ENCODE data around the gene CCNF.
A peak's percentile ranks its signal among the peaks of the same experiment; 100 is the strongest.

Gene CCNF

GRCh38 chr16:2482249-2482648 lies 53.0 kb downstream of the CCNF start (continued):
- TF ChIP-seq HIC1 (tag by site-specific recombination; IDR thresholded peaks at IDR 0.05) (no peak), FEZF1 (tag by site-specific recombination; IDR thresholded peaks at IDR 0.05) (no peak), ZNF600 (tag by site-specific recombination; IDR thresholded peaks at IDR 0.05) (no peak), ZIC2 (tag by site-specific recombination; IDR thresholded peaks at IDR 0.05) (no peak), ZFP3 (tag by site-specific recombination; IDR thresholded peaks at IDR 0.05; ENCODE audit: low read depth) (no peak)

GRCh38 chr16:2482708-2483534 lies 53.7 kb downstream of the CCNF start:
- Histone ChIP-seq H3K36me3 (ENCODE audit: control insufficient read depth in 2 of 2, insufficient read depth in 1 of 2, low read length in 2 of 2) (peaks cover 0 to 4% of the 10 kb centered on the region in 2 experiments; a peak in 1 of 3 replicates), H3K27ac (ENCODE audit: extremely low read depth, low read depth, low read length) (no peak overlapping the region), H3K4me1 (ENCODE audit: control insufficient read depth, insufficient read depth, low read length) (no peaks in the 10 kb centered on the region; the same call in 1 of the 2 replicates), H3K4me3 (ENCODE audit: low read depth, low read length) (no peak overlapping the region), H3K9me3 (ENCODE audit: control insufficient read depth, insufficient read depth, low read depth, low read length) (no peaks in the 10 kb centered on the region)
- no peak for TF ChIP-seq HOXA7 (CRISPR knock-in tag; IDR thresholded peaks at IDR 0.05; ENCODE audit: borderline replicate concordance)
- no peak for TF ChIP-seq FEZF1 (tag by site-specific recombination; IDR thresholded peaks at IDR 0.05)
- peak; percentile 48 for TF ChIP-seq ZIC2 (tag by site-specific recombination; IDR thresholded peaks at IDR 0.05)
- TF ChIP-seq ZBTB26 (tag by site-specific recombination; optimal IDR thresholded peaks at IDR 0.05): peak; percentile 8
- TF ChIP-seq PRDM4 (tag by site-specific recombination; IDR thresholded peaks at IDR 0.05): peak; percentile 71
- TF ChIP-seq GLIS1 (tag by site-specific recombination; IDR thresholded peaks at IDR 0.05): no peak
- no peak for TF ChIP-seq ZFP69B (tag by site-specific recombination; IDR thresholded peaks at IDR 0.05)
- POLR2A ChIA-PET: interaction anchor here (1.0 kb wide), 1 partner anchor 13 kb away, joined by 3 read pairs; no protein-coding TSS in a partner anchor
- CTCF ChIA-PET: interaction anchor here (1.8 kb wide), 1 partner anchor 18 kb away, joined by 7 read pairs; no protein-coding TSS in a partner anchor

- Histone ChIP-seq H3K36me3 (ENCODE audit: control insufficient read depth in 2 of 2, insufficient read depth in 1 of 2, low read length in 2 of 2) (peaks cover 0 to 3% of the 10 kb centered on the region in 2 experiments; a peak in 1 of 3 replicates), H3K4me3 (ENCODE audit: low read depth, low read length) (no peak overlapping the region), H3K9me3 (ENCODE audit: control insufficient read depth, insufficient read depth, low read depth, low read length) (no peaks in the 10 kb centered on the region), H3K4me1 (ENCODE audit: control insufficient read depth, insufficient read depth, low read length) (no peaks in the 10 kb centered on the region; the same call in 1 of the 2 replicates), H3K27ac (ENCODE audit: extremely low read depth, low read depth, low read length) (no peak overlapping the region)
- TF ChIP-seq ZNF600 (tag by site-specific recombination; IDR thresholded peaks at IDR 0.05) (peak; percentile 28; the same call in 1 of the 2 replicates), ZNF785 (tag by site-specific recombination; IDR thresholded peaks at IDR 0.05) (no peak), ZNF623 (tag by site-specific recombination; IDR thresholded peaks at IDR 0.05) (no peak), GLIS1 (tag by site-specific recombination; IDR thresholded peaks at IDR 0.05) (peak; percentile 54), TSHZ1 (tag by site-specific recombination; IDR thresholded peaks at IDR 0.05; ENCODE audit: borderline replicate concordance) (no peak), ZNF776 (tag by site-specific recombination; IDR thresholded peaks at IDR 0.05; ENCODE audit: borderline replicate concordance) (no peak)
- CTCF ChIA-PET: interaction anchor here (0.8 to 1.8 kb wide), 2 partner anchors 17 to 188 kb away, joined by 3 to 7 read pairs; no protein-coding TSS in a partner anchor
- POLR2A ChIA-PET: interaction anchor here (0.6 kb wide), 1 partner anchor 154 kb away, joined by 6 read pairs; no protein-coding TSS in a partner anchor
These were observed 55.0 kb downstream of the CCNF start for GRCh38 chr16:2483939-2484897.

Measured in HEK293 (cell line).